ENCODE results near the gene CYB561A3. TPM values are rescaled to one million over a fixed set of nuclear protein-coding genes. Genes with fewer than 3 reads are reported as not detected.

CYB561A3 gene
- total and polyA plus RNA-seq, 10 donors: 62.1 to 138 (median 91.4) TPM

DNA sequence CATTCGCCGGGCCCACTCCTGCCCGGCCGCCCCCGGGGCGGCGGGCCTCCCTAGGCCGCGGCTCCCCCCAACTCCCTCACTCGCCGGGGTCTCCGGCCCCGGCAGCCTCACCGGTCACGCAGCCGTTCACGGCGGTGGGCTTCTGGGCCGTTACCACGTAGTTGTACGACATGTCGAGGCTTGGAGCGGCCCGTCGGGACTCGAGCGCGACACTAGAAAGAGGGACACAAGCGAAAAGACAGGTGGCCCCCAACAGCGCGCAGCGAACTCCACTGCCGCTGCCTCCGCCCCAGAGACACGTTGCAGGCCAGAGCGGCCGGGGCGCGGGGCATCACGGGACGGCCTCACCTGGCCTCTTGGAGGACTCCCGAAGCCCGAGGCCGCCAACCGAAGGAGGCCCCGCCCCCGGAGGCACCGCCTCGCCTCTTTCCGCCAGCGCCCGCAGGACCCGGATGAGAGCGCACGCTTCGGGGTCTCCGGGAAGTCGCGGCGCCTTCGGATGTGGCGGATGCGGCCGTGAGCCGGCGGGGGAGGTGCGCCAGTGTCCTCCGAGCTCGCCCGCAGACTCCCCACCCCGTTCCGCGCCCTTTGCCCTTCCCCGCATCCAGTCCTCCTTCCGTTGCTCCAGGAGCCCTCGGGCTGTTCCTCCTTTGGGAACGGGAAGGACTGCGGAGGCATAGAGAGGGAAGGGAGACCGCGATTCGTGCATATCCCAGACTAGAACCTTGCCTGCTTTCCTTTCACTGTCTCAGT is 28.7 kb downstream of the CYB561A3 start, which contains the start of the genes DDB1 and TKFC:
TSS of gene DDB1 (minus strand) at position 309 of the 753 bp plus-strand sequence. CDS start at position 172, 137 bp downstream.
TSS of gene TKFC (plus strand) at position 432 of the 753 bp plus-strand sequence. CDS start 1,501 bp downstream, outside the sequence.
- H3K36me3 ChIP-seq: peaks cover 0 to 34% (median 13%) of the 10 kb centered on the region in 6 donors
- intact Hi-C loops (cut with DNase I; ENCODE audit: low total_unique reads): loop anchor here (10.0 kb wide), 1 partner anchor 92 kb away; the partner anchor contains the start of gene CPSF7
- H3K4me3 ChIP-seq: peak within 1 kb of the TSS; percentile 82 to 99 (median 90)
- WGBS, 5 donors: 0 to 1% (median 0%) methylated on average over 18 to 81 of the region's 81 CpGs
- no peaks in the 10 kb centered on the region for H3K27me3 ChIP-seq (replicated peaks in 1 of 7)
- peak within 1 kb of the TSS; percentile 82 to 96 (median 92) for H3K27ac ChIP-seq
- no peaks in the 10 kb centered on the region for H3K9me3 ChIP-seq
- peaks cover 36 to 89% (median 57%) of the 10 kb centered on the region in 6 donors for H3K4me1 ChIP-seq
- DNase-seq: peak; percentile 100
- TF ChIP-seq, protein P1, sequence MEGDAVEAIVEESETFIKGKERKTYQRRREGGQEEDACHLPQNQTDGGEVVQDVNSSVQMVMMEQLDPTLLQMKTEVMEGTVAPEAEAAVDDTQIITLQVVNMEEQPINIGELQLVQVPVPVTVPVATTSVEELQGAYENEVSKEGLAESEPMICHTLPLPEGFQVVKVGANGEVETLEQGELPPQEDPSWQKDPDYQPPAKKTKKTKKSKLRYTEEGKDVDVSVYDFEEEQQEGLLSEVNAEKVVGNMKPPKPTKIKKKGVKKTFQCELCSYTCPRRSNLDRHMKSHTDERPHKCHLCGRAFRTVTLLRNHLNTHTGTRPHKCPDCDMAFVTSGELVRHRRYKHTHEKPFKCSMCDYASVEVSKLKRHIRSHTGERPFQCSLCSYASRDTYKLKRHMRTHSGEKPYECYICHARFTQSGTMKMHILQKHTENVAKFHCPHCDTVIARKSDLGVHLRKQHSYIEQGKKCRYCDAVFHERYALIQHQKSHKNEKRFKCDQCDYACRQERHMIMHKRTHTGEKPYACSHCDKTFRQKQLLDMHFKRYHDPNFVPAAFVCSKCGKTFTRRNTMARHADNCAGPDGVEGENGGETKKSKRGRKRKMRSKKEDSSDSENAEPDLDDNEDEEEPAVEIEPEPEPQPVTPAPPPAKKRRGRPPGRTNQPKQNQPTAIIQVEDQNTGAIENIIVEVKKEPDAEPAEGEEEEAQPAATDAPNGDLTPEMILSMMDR (IDR thresholded peaks at IDR 0.05 in 8 of 11, conservative IDR thresholded peaks at IDR 0.05 in 3 of 11): peak in 3 of 11 experiments; percentile 6 to 23 (median 23)
- TF ChIP-seq POLR2A (IDR thresholded peaks at IDR 0.05): peak; percentile 8 to 62 (median 58)
- TF ChIP-seq POLR2AphosphoS5 (IDR thresholded peaks at IDR 0.05): peak; percentile 92 to 96 (median 96)

DNA sequence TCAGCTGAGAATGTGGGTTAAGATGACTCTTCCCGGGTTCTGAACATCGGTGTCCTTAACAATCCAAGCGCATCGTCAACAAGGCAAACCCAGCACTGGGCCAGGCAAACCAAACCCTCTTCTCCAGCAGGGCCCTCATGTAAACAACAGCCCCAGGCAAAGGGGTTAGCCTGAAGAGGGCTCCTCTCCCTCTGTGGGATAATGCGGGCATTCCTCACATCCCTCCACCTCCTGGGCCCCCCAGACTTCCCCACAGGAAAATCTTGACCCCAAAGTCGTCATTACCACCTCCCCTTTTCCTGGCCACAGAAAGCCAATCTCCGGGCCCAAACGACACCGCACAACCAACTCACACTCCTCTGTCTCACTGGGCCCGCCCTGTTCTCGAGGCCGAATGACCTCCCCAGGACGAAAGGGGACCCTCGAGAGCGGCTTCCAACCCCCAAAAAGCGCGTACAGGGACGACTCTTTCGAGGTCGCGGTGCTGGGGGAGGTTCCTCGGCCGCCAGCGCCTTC is 29.3 kb downstream of the CYB561A3 start:
- TF ChIP-seq, protein P1 (IDR thresholded peaks at IDR 0.05 in 8 of 11, conservative IDR thresholded peaks at IDR 0.05 in 3 of 11): no peak
- TF ChIP-seq POLR2AphosphoS5 (IDR thresholded peaks at IDR 0.05): no peak
- no peak for TF ChIP-seq POLR2A (IDR thresholded peaks at IDR 0.05)
- Histone ChIP-seq H3K4me3 (peak overlapping the region; percentile 82 to 99 (median 90)), H3K36me3 (peaks cover 0 to 38% (median 19%) of the 10 kb centered on the region in 6 donors), H3K27ac (peak overlapping the region; percentile 82 to 96 (median 92)), H3K4me1 (peaks cover 36 to 92% (median 59%) of the 10 kb centered on the region in 6 donors), H3K9me3 (no peaks in the 10 kb centered on the region), H3K27me3 (replicated peaks in 1 of 7) (no peaks in the 10 kb centered on the region)
- WGBS, 5 donors: 0 to 2% (median 1%) methylated on average over 19 to 24 of the region's 24 CpGs
- DNase-seq: no peak
- intact Hi-C loops (cut with DNase I; ENCODE audit: low total_unique reads): loop anchor here (10.0 kb wide), 1 partner anchor 92 kb away; the partner anchor contains the start of gene CPSF7

DNA sequence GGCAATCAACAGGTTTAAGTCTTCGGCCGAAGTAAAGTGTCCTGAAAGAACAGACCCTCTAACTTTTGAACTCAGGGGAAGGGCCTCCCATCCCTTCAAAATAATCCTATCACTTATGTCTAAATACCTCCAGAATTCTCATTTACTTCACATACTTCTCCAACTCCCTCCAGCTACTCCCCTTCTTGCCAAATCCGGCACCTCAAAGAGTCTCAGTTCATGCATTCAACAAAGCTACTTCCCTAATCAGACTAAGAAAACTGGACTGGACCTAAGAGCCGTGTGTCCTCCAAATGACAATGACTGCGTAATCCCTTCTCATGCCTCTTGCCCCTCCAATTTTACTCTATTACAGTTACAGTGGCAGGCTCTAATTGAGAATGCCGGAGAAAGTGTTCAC is 30.0 kb downstream of the CYB561A3 start:
- Histone ChIP-seq H3K36me3 (peaks cover 0 to 45% (median 25%) of the 10 kb centered on the region in 6 donors), H3K4me3 (peak overlapping the region; percentile 82 to 99 (median 90)), H3K4me1 (peaks cover 33 to 96% (median 57%) of the 10 kb centered on the region in 6 donors), H3K9me3 (no peaks in the 10 kb centered on the region), H3K27ac (peak overlapping the region in 3 of 8 donors; percentile 89 to 96 (median 90)), H3K27me3 (replicated peaks in 1 of 7) (no peaks in the 10 kb centered on the region)
- intact Hi-C loops (cut with DNase I; ENCODE audit: low total_unique reads): loop anchor here (10.0 kb wide), 1 partner anchor 93 kb away; the partner anchor contains the start of gene CPSF7
- DNase-seq: no peak
- WGBS, 5 donors: 59 to 71% (median 63%) methylated on average over 6 of the region's 6 CpGs
- TF ChIP-seq POLR2A (IDR thresholded peaks at IDR 0.05): no peak
- no peak for TF ChIP-seq POLR2AphosphoS5 (IDR thresholded peaks at IDR 0.05)
- TF ChIP-seq, protein P1 (IDR thresholded peaks at IDR 0.05 in 8 of 11, conservative IDR thresholded peaks at IDR 0.05 in 3 of 11): no peak

All from spleen (tissue), 11 donors.